ENCODE data around the gene BDNF. TPM values are rescaled to one million over a fixed set of nuclear protein-coding genes. Genes with fewer than 3 reads are reported as not detected.

BDNF gene
- total and polyA plus RNA-seq, 2 of the 8 experiments (the other 6 are each of a cell fraction or from before 2014, with no cell fraction given), result 2.4 to 5.4 TPM

- TF ChIP-seq BACH1 (IDR thresholded peaks at IDR 0.05; ENCODE audit: low read length), result no peak
- TF ChIP-seq BRCA1 (IDR thresholded peaks at IDR 0.05; ENCODE audit: low read depth, low read length), result no peak
- TF ChIP-seq NANOG (IDR thresholded peaks at IDR 0.05; ENCODE audit: insufficient read depth, low read depth, low read length, poor library complexity, severe bottlenecking), result no peak
- no peak for TF ChIP-seq KDM1A (IDR thresholded peaks at IDR 0.05; ENCODE audit: borderline replicate concordance, low read length)
- no peak for TF ChIP-seq JUN (IDR thresholded peaks at IDR 0.05; ENCODE audit: low read depth, low read length)
- TF ChIP-seq SIN3A (conservative IDR thresholded peaks at IDR 0.05 in 1 of 2, IDR thresholded peaks at IDR 0.05 in 1 of 2; ENCODE audit: low read depth in 1 of 2, low read length in 2 of 2), result peak; percentile 55 to 79; a peak in 1 of 4 replicates
- TF ChIP-seq CBX8 (IDR thresholded peaks at IDR 0.05; ENCODE audit: borderline replicate concordance, low read depth, low read length), result no peak
- TF ChIP-seq CBX5 (IDR thresholded peaks at IDR 0.05; ENCODE audit: low read depth, low read length), result no peak
- no peak for TF ChIP-seq SRF (IDR thresholded peaks at IDR 0.05; ENCODE audit: low read depth, low read length)
- TF ChIP-seq RFX5 (IDR thresholded peaks at IDR 0.05; ENCODE audit: borderline replicate concordance, low read depth, low read length), result no peak
- TF ChIP-seq TAF1 (IDR thresholded peaks at IDR 0.05; ENCODE audit: low read depth, low read length), result no peak
- TF ChIP-seq SIRT6 (IDR thresholded peaks at IDR 0.05; ENCODE audit: low read length), result no peak
Observed at GRCh38 chr11:27718863-27719545, 18.7 kb upstream of the BDNF start (continued).
